NB4 (cell line): ENCODE results near the gene PSD.

ENCODE experiments used
- DNase-seq: peaks from one replicate; pipeline ENCODE4 v3.0.0; 2010; ENCODE audit warnings: low read depth
- H3K4me3 ChIP-seq: one replicate; pipeline ENCODE4 v1.5.1; 2011; ENCODE audit warnings: mild to moderate bottlenecking, low read depth, low read length, moderate library complexity
- CTCF ChIP-seq: IDR thresholded peaks from one replicate; pipeline ENCODE4 v1.5.1; 2012; ENCODE audit warnings: low read depth, low read length
- MAX ChIP-seq: IDR thresholded peaks from 2 replicates; pipeline ENCODE4 v1.6.1; 2011; ENCODE audit warnings: low read depth, low read length
- MYC ChIP-seq: IDR thresholded peaks from 2 replicates; pipeline ENCODE4 v1.6.1; 2011; ENCODE audit warnings: low read depth, low read length
- POLR2A ChIP-seq: IDR thresholded peaks from 2 replicates; pipeline ENCODE4 v1.6.1; 2011; ENCODE audit warnings: mild to moderate bottlenecking; ENCODE audit not compliant: insufficient read length; ENCODE audit errors: extremely low read depth

Gene PSD

GRCh38 chr10:102379383-102379782 lies 39.2 kb downstream of the PSD start:
- TF ChIP-seq POLR2A (no peak), MYC (no peak), MAX (no peak), CTCF (no peak)
- H3K4me3 ChIP-seq = no peak overlapping the region

GRCh38 chr10:102376901-102377300 lies 41.7 kb downstream of the PSD start:
- TF ChIP-seq MYC = no peak
- TF ChIP-seq CTCF = no peak
- no peak for TF ChIP-seq POLR2A
- TF ChIP-seq MAX = no peak
- H3K4me3 ChIP-seq = no peak overlapping the region
- DNase-seq = no peak

More at GRCh38 chr10:102379383-102379782, 39.2 kb downstream of the PSD start:
- no peak for DNase-seq

- H3K4me3 ChIP-seq = no peak overlapping the region
- TF ChIP-seq CTCF (no peak), POLR2A (no peak), MYC (no peak), MAX (no peak)
- no peak for DNase-seq
Observed at GRCh38 chr10:102375867-102376266, 42.7 kb downstream of the PSD start.

- H3K4me3 ChIP-seq = no peak overlapping the region
- TF ChIP-seq CTCF = peak; percentile 5
- no peak for TF ChIP-seq MYC
- TF ChIP-seq MAX = no peak
- no peak for TF ChIP-seq POLR2A
- DNase-seq = no peak
Observed at GRCh38 chr10:102375250-102375649, 43.3 kb downstream of the PSD start.

GRCh38 chr10:102371295-102371694 lies 47.3 kb downstream of the PSD start:
- H3K4me3 ChIP-seq = no peak overlapping the region
- no peak for DNase-seq
- TF ChIP-seq MYC (no peak), MAX (no peak), POLR2A (no peak), CTCF (no peak)

GRCh38 chr10:102368077-102368476 lies 50.5 kb downstream of the PSD start:
- TF ChIP-seq POLR2A (no peak), MYC (no peak), CTCF (no peak), MAX (no peak)
- no peak overlapping the region for H3K4me3 ChIP-seq
- no peak for DNase-seq
